HEK293 (cell line): ENCODE data around the gene SIRT7.

Source experiments
- EGR2 ChIP-seq: fragments of 450-650 bp; formaldehyde crosslinking; IDR thresholded peaks from 2 replicates; pipeline ENCODE4 v1.5.1; 2016; ENCODE audit warnings: low read depth, missing biosample characterization, missing genetic modification characterization
- GLI2 ChIP-seq: fragments of 450-650 bp; formaldehyde crosslinking; IDR thresholded peaks from 2 replicates; pipeline ENCODE4; 2017; ENCODE audit warnings: missing biosample characterization, missing genetic modification characterization, low read depth, borderline replicate concordance
- GLI4 ChIP-seq: fragments of 450-650 bp; formaldehyde crosslinking; IDR thresholded peaks from 2 replicates; pipeline ENCODE4 v1.5.1; 2016; ENCODE audit warnings: missing biosample characterization, missing genetic modification characterization
- YY1 ChIP-seq: fragments of 450-650 bp; formaldehyde crosslinking; IDR thresholded peaks from 2 replicates; pipeline ENCODE4 v1.5.1; 2018; ENCODE audit warnings: missing biosample characterization, missing genetic modification characterization
- ZFP41 ChIP-seq: fragments of 450-650 bp; formaldehyde crosslinking; IDR thresholded peaks from 2 replicates; pipeline ENCODE4 v1.5.1; 2016; ENCODE audit warnings: missing biosample characterization, missing genetic modification characterization, borderline replicate concordance
- ZNF174 ChIP-seq: fragments of 450-650 bp; formaldehyde crosslinking; IDR thresholded peaks from 2 replicates; pipeline ENCODE4 v1.5.0; 2017; ENCODE audit warnings: missing biosample characterization, mild to moderate bottlenecking, missing genetic modification characterization
- ZNF23 ChIP-seq: fragments of 450-650 bp; formaldehyde crosslinking; IDR thresholded peaks from 2 replicates; pipeline ENCODE4 v1.5.1; 2016; ENCODE audit warnings: missing biosample characterization, missing genetic modification characterization, borderline replicate concordance
- ZNF302 ChIP-seq: fragments of 450-650 bp; formaldehyde crosslinking; IDR thresholded peaks from 2 replicates; pipeline ENCODE4 v1.5.1; 2016; ENCODE audit warnings: missing biosample characterization, missing genetic modification characterization, low read depth
- ZNF354C ChIP-seq: fragments of 450-650 bp; formaldehyde crosslinking; IDR thresholded peaks from 2 replicates; pipeline ENCODE4 v1.5.1; 2016; ENCODE audit warnings: missing biosample characterization, missing genetic modification characterization, low read depth, borderline replicate concordance
- ZNF37A ChIP-seq: fragments of 450-650 bp; IDR thresholded peaks from 2 replicates; pipeline ENCODE4 v1.5.1; 2018; ENCODE audit warnings: missing biosample characterization, missing genetic modification characterization
- ZNF394 ChIP-seq: fragments of 450-650 bp; formaldehyde crosslinking; IDR thresholded peaks from 2 replicates; pipeline ENCODE4 v1.5.1; 2016; ENCODE audit warnings: missing biosample characterization, missing genetic modification characterization, mild to moderate bottlenecking, moderate library complexity, borderline replicate concordance
- ZNF416 ChIP-seq: fragments of 450-650 bp; formaldehyde crosslinking; IDR thresholded peaks from 2 replicates; pipeline ENCODE4 v1.5.1; 2016; ENCODE audit warnings: missing biosample characterization, missing genetic modification characterization
- ZNF521 ChIP-seq: fragments of 450-650 bp; formaldehyde crosslinking; IDR thresholded peaks from 2 replicates; pipeline ENCODE4 v1.5.1; 2017; ENCODE audit warnings: missing biosample characterization, mild to moderate bottlenecking, missing genetic modification characterization
- ZNF670 ChIP-seq: fragments of 450-650 bp; formaldehyde crosslinking; IDR thresholded peaks from 2 replicates; pipeline ENCODE4 v1.5.1; 2016; ENCODE audit warnings: missing biosample characterization, missing genetic modification characterization, low read depth
- ZNF707 ChIP-seq: fragments of 450-650 bp; formaldehyde crosslinking; IDR thresholded peaks from 2 replicates; pipeline ENCODE4 v1.5.1; 2016; ENCODE audit warnings: missing biosample characterization, missing genetic modification characterization
- ZNF747 ChIP-seq: fragments of 450-650 bp; formaldehyde crosslinking; IDR thresholded peaks from 2 replicates; pipeline ENCODE4 v1.5.1; 2016; ENCODE audit warnings: missing biosample characterization, missing genetic modification characterization
- ZNF76 ChIP-seq: fragments of 450-650 bp; formaldehyde crosslinking; IDR thresholded peaks from 2 replicates; pipeline ENCODE4; 2016; ENCODE audit warnings: low read depth, missing biosample characterization, missing genetic modification characterization, borderline replicate concordance
- ZXDB ChIP-seq: fragments of 450-650 bp; formaldehyde crosslinking; IDR thresholded peaks from 2 replicates; pipeline ENCODE4 v1.5.1; 2016; ENCODE audit warnings: missing biosample characterization, missing genetic modification characterization
- TF ChIP-seq, protein P1 (sequence below): fragments of 450-650 bp; formaldehyde crosslinking; IDR thresholded peaks from 2 replicates; pipeline ENCODE4 v1.5.1; 2016; ENCODE audit warnings: missing biosample characterization, missing genetic modification characterization
- TF ChIP-seq, protein P2 (sequence below): fragments of 450-650 bp; formaldehyde crosslinking; IDR thresholded peaks from 2 replicates; pipeline ENCODE4 v1.5.1; 2017; ENCODE audit warnings: missing biosample characterization, missing genetic modification characterization
- TF ChIP-seq, protein P3 (sequence below): fragments of 450-650 bp; formaldehyde crosslinking; IDR thresholded peaks from 2 replicates; pipeline ENCODE4 v1.5.1; 2017; ENCODE audit warnings: missing biosample characterization, missing genetic modification characterization
- TF ChIP-seq, protein P4 (sequence below): fragments of 450-650 bp; formaldehyde crosslinking; IDR thresholded peaks from 2 replicates; pipeline ENCODE4 v1.5.1; 2016; ENCODE audit warnings: missing biosample characterization, missing genetic modification characterization
- TF ChIP-seq, protein P5 (sequence below): fragments of 450-650 bp; formaldehyde crosslinking; IDR thresholded peaks from 2 replicates; pipeline ENCODE4; 2016; ENCODE audit warnings: missing biosample characterization, missing genetic modification characterization
- TF ChIP-seq, protein P6 (sequence below): fragments of 450-650 bp; formaldehyde crosslinking; IDR thresholded peaks from 2 replicates; pipeline ENCODE4 v1.5.1; 2016; ENCODE audit warnings: missing biosample characterization, missing genetic modification characterization, borderline replicate concordance
- TF ChIP-seq, protein P7 (sequence below): fragments of 450-650 bp; formaldehyde crosslinking; IDR thresholded peaks from 2 replicates; pipeline ENCODE4 v1.5.1; 2016; ENCODE audit warnings: missing biosample characterization, missing genetic modification characterization, low read depth

The SIRT7 gene

DNA sequence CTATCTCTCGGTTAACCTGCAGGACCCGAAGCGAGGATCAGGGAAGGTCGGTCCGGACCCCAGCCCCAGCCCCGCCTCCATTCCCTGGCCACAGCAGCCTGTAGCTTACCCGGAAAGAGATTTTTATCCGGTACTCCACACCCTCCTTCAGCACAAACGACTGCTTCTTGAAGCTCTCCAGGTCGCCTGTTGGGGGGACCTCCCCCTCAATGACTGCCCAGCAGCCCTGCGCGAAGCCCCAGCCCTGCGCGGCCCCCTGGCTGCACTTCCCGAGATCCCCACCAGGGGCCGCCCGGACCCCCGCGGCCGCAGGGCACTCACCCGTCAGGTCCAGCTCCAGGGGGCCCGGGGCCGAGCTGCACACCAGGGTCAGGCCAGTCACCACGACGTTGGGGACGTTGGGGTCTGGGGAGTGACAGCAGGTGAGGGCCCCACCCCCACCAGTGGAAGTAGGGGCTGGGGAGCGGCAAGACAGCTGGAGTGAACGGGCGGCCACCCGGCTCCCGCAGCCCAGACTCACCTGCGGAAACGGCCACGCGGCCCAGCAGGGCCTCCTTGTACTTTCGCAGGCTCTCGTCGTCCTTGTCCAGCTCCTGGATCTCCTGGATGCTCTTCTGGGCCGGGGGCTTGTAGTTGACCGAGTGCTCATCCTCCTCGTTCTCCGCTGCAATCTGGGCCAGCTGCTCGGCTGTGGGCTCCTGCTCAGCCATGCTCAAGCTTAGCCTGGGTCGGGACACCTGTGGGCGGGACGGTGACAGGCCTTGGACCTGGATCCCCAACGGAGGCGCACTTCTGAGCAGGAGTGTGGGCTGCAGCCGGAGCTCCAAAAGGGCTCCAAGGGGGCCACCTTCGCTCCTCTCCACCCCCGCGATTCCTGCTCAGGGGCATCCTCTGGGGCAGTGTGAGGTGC, 48.5 kb downstream of the SIRT7 start (continued):
- TF ChIP-seq, protein P1, sequence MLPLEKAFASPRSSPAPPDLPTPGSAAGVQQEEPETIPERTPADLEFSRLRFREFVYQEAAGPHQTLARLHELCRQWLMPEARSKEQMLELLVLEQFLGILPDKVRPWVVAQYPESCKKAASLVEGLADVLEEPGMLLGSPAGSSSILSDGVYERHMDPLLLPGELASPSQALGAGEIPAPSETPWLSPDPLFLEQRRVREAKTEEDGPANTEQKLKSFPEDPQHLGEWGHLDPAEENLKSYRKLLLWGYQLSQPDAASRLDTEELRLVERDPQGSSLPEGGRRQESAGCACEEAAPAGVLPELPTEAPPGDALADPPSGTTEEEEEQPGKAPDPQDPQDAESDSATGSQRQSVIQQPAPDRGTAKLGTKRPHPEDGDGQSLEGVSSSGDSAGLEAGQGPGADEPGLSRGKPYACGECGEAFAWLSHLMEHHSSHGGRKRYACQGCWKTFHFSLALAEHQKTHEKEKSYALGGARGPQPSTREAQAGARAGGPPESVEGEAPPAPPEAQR (tag by site-specific recombination), result no peak
- TF ChIP-seq, protein P2, sequence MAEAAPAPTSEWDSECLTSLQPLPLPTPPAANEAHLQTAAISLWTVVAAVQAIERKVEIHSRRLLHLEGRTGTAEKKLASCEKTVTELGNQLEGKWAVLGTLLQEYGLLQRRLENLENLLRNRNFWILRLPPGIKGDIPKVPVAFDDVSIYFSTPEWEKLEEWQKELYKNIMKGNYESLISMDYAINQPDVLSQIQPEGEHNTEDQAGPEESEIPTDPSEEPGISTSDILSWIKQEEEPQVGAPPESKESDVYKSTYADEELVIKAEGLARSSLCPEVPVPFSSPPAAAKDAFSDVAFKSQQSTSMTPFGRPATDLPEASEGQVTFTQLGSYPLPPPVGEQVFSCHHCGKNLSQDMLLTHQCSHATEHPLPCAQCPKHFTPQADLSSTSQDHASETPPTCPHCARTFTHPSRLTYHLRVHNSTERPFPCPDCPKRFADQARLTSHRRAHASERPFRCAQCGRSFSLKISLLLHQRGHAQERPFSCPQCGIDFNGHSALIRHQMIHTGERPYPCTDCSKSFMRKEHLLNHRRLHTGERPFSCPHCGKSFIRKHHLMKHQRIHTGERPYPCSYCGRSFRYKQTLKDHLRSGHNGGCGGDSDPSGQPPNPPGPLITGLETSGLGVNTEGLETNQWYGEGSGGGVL, result peak; percentile 9; the same call in 1 of the 2 replicates
- TF ChIP-seq, protein P3, sequence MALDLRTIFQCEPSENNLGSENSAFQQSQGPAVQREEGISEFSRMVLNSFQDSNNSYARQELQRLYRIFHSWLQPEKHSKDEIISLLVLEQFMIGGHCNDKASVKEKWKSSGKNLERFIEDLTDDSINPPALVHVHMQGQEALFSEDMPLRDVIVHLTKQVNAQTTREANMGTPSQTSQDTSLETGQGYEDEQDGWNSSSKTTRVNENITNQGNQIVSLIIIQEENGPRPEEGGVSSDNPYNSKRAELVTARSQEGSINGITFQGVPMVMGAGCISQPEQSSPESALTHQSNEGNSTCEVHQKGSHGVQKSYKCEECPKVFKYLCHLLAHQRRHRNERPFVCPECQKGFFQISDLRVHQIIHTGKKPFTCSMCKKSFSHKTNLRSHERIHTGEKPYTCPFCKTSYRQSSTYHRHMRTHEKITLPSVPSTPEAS, result no peak
- TF ChIP-seq ZNF302 (tag by site-specific recombination), result no peak
- TF ChIP-seq, protein P4, sequence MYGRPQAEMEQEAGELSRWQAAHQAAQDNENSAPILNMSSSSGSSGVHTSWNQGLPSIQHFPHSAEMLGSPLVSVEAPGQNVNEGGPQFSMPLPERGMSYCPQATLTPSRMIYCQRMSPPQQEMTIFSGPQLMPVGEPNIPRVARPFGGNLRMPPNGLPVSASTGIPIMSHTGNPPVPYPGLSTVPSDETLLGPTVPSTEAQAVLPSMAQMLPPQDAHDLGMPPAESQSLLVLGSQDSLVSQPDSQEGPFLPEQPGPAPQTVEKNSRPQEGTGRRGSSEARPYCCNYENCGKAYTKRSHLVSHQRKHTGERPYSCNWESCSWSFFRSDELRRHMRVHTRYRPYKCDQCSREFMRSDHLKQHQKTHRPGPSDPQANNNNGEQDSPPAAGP (tag by site-specific recombination), result peak; percentile 32; the same call in 1 of the 2 replicates
- no peak for TF ChIP-seq GLI4 (tag by site-specific recombination)
- TF ChIP-seq ZNF23 (tag by site-specific recombination), result no peak
- TF ChIP-seq ZNF521 (tag by site-specific recombination), result no peak
- TF ChIP-seq ZNF174, result no peak
- TF ChIP-seq, protein P5, sequence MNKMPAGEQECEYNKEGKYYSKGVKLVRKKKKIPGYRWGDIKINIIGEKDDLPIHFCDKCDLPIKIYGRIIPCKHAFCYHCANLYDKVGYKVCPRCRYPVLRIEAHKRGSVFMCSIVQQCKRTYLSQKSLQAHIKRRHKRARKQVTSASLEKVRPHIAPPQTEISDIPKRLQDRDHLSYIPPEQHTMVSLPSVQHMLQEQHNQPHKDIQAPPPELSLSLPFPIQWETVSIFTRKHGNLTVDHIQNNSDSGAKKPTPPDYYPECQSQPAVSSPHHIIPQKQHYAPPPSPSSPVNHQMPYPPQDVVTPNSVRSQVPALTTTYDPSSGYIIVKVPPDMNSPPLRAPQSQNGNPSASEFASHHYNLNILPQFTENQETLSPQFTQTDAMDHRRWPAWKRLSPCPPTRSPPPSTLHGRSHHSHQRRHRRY (tag by site-specific recombination), result no peak; the same call in 1 of the 2 replicates
- no peak for TF ChIP-seq ZNF354C
- TF ChIP-seq ZNF37A (tag by site-specific recombination), result no peak
- TF ChIP-seq, protein P6, sequence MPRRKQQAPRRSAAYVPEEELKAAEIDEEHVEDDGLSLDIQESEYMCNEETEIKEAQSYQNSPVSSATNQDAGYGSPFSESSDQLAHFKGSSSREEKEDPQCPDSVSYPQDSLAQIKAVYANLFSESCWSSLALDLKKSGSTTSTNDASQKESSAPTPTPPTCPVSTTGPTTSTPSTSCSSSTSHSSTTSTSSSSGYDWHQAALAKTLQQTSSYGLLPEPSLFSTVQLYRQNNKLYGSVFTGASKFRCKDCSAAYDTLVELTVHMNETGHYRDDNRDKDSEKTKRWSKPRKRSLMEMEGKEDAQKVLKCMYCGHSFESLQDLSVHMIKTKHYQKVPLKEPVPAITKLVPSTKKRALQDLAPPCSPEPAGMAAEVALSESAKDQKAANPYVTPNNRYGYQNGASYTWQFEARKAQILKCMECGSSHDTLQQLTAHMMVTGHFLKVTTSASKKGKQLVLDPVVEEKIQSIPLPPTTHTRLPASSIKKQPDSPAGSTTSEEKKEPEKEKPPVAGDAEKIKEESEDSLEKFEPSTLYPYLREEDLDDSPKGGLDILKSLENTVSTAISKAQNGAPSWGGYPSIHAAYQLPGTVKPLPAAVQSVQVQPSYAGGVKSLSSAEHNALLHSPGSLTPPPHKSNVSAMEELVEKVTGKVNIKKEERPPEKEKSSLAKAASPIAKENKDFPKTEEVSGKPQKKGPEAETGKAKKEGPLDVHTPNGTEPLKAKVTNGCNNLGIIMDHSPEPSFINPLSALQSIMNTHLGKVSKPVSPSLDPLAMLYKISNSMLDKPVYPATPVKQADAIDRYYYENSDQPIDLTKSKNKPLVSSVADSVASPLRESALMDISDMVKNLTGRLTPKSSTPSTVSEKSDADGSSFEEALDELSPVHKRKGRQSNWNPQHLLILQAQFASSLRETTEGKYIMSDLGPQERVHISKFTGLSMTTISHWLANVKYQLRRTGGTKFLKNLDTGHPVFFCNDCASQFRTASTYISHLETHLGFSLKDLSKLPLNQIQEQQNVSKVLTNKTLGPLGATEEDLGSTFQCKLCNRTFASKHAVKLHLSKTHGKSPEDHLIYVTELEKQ (tag by site-specific recombination), result peak; percentile 29; the same call in 1 of the 2 replicates
- TF ChIP-seq ZNF76 (tag by site-specific recombination), result peak; percentile 43; the same call in 1 of the 2 replicates
- peak; percentile 22; the same call in 1 of the 2 replicates for TF ChIP-seq YY1
- TF ChIP-seq ZNF747, result no peak
- 0 out of 2 replicates have a peak, but pooled peaks have one; percentile 34 for TF ChIP-seq ZNF394 (tag by site-specific recombination)
- TF ChIP-seq GLI2 (tag by site-specific recombination), result no peak
- TF ChIP-seq ZNF416, result no peak
- TF ChIP-seq ZXDB (tag by site-specific recombination), result peak; percentile 62
- TF ChIP-seq ZNF707, result no peak
- no peak for TF ChIP-seq ZFP41 (tag by site-specific recombination)
- TF ChIP-seq, protein P7, sequence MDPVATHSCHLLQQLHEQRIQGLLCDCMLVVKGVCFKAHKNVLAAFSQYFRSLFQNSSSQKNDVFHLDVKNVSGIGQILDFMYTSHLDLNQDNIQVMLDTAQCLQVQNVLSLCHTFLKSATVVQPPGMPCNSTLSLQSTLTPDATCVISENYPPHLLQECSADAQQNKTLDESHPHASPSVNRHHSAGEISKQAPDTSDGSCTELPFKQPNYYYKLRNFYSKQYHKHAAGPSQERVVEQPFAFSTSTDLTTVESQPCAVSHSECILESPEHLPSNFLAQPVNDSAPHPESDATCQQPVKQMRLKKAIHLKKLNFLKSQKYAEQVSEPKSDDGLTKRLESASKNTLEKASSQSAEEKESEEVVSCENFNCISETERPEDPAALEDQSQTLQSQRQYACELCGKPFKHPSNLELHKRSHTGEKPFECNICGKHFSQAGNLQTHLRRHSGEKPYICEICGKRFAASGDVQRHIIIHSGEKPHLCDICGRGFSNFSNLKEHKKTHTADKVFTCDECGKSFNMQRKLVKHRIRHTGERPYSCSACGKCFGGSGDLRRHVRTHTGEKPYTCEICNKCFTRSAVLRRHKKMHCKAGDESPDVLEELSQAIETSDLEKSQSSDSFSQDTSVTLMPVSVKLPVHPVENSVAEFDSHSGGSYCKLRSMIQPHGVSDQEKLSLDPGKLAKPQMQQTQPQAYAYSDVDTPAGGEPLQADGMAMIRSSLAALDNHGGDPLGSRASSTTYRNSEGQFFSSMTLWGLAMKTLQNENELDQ, result no peak
- TF ChIP-seq EGR2 (tag by site-specific recombination), result peak; percentile 75
- no peak for TF ChIP-seq ZNF670
